Mesendoderm (in vitro differentiated cells): ENCODE measurements around the gene THG1L. TPM values are rescaled to one million over a fixed set of nuclear protein-coding genes. Genes with fewer than 3 reads are reported as not detected.
"Not testable (repeated sequence)": the region's sequence is repeated elsewhere in the genome, so short reads cannot be mapped to it uniquely, and the experiment has no call there.

ENCODE experiments used
- DNase-seq: peaks from one replicate; pipeline ENCODE4 v3.0.0; 2013
- H2AK5ac ChIP-seq: 2 replicates; pipeline ENCODE4 v1.6.1; 2013; ENCODE audit warnings: low read length, inconsistent platforms
- H2BK120ac ChIP-seq: 2 replicates; pipeline ENCODE4 v1.6.1; 2013; ENCODE audit warnings: low read depth, mild to moderate bottlenecking, low read length, moderate library complexity, mixed read lengths
- H2BK15ac ChIP-seq: replicated peaks from 2 replicates; pipeline ENCODE4 v1.6.1; 2013; ENCODE audit warnings: low read depth, mild to moderate bottlenecking, moderate library complexity
- H2BK5ac ChIP-seq: 2 replicates; pipeline ENCODE4 v1.6.1; 2013; ENCODE audit warnings: low read length, inconsistent platforms
- H3K18ac ChIP-seq: 2 replicates; pipeline ENCODE4 v1.6.1; 2013; ENCODE audit warnings: mild to moderate bottlenecking, low read length, mixed read lengths
- H3K23ac ChIP-seq: one replicate; pipeline ENCODE4 v1.6.1; 2013; ENCODE audit warnings: low read length
- H3K27ac ChIP-seq: 2 replicates; pipeline ENCODE4 v1.5.1; 2013; ENCODE audit warnings: low read depth, mild to moderate bottlenecking, inconsistent platforms, low read length, moderate library complexity
- H3K27me3 ChIP-seq: 2 replicates; pipeline ENCODE4 v1.6.1; 2013; ENCODE audit warnings: low read length, control low read depth, mild to moderate bottlenecking, inconsistent platforms; ENCODE audit not compliant: insufficient read depth, poor library complexity
- H3K36me3 ChIP-seq: 2 replicates; pipeline ENCODE4 v1.6.1; 2013; ENCODE audit warnings: low read length, inconsistent platforms; ENCODE audit not compliant: control insufficient read depth, insufficient read depth
- H3K4ac ChIP-seq: one replicate; pipeline ENCODE4 v1.6.1; 2013; ENCODE audit warnings: low read depth, mild to moderate bottlenecking, low read length, moderate library complexity
- H3K4me1 ChIP-seq: 2 replicates; pipeline ENCODE4 v1.6.1; 2013; ENCODE audit warnings: low read depth, low read length, inconsistent platforms; ENCODE audit not compliant: control insufficient read depth
- H3K4me2 ChIP-seq: 2 replicates; pipeline ENCODE4 v1.6.1; 2013; ENCODE audit warnings: low read length
- H3K4me3 ChIP-seq: 2 replicates; pipeline ENCODE4 v1.5.1; 2013; ENCODE audit warnings: mild to moderate bottlenecking, low read length
- H3K56ac ChIP-seq: one replicate; pipeline ENCODE4 v1.6.1; 2013; ENCODE audit warnings: low read length
- H3K79me1 ChIP-seq: 2 replicates; pipeline ENCODE4 v1.6.1; 2013; ENCODE audit warnings: low read length, inconsistent platforms
- H3K79me2 ChIP-seq: 2 replicates; pipeline ENCODE4 v1.6.1; 2013; ENCODE audit warnings: mild to moderate bottlenecking, low read length; ENCODE audit not compliant: control insufficient read depth, insufficient read depth
- H3K9ac ChIP-seq: 2 replicates; pipeline ENCODE4 v1.6.1; 2013; ENCODE audit warnings: low read length, inconsistent platforms
- H4K5ac ChIP-seq: one replicate; pipeline ENCODE4 v1.6.1; 2013; ENCODE audit warnings: low read length
- H4K8ac ChIP-seq: one replicate; pipeline ENCODE4 v1.6.1; 2013; ENCODE audit warnings: low read depth, mild to moderate bottlenecking, control low read depth, low read length, moderate library complexity
- WGBS: extraction: QIAGEN DNeasy Blood & Tissue Kit; methylation state at CpG from one replicate; pipeline ENCODE4 v1.1.7; 2013; ENCODE audit warnings: low lambda C conversion rate, missing lambda C conversion rate; ENCODE audit not compliant: insufficient coverage; ENCODE audit errors: extremely low coverage; 5-methylcytosine and 5-hydroxymethylcytosine counted together
- polyA plus RNA-seq, 2 experiments: library from polyadenylated mRNA; stranded (reverse); fragments of 200-250 nt; gene quantifications; one replicate each; pipeline ENCODE4 v1.2.3, GENCODE V29; 2013

THG1L gene
- polyA plus RNA-seq (2013, experiment 1 of 2), result 13.7 TPM
- polyA plus RNA-seq (2013, experiment 2 of 2), result 12.8 TPM

- Histone ChIP-seq H3K79me1 (peaks cover 2% of the 10 kb centered on the region), H2BK120ac (no peak within 1 kb of the TSS), H4K8ac (no peak within 1 kb of the TSS), H2AK5ac (no peak within 1 kb of the TSS), H3K4me1 (no peaks in the 10 kb centered on the region), H2BK15ac (no peak within 1 kb of the TSS), H3K27me3 (no peaks in the 10 kb centered on the region), H3K27ac (peak within 1 kb of the TSS; percentile 63), H4K5ac (no peak within 1 kb of the TSS), H3K36me3 (no peaks in the 10 kb centered on the region), H3K4ac (no peak within 1 kb of the TSS), H2BK5ac (peak within 1 kb of the TSS; percentile 90), H3K4me2 (peak within 1 kb of the TSS; percentile 64), H3K4me3 (peak within 1 kb of the TSS; percentile 93), H3K9ac (peak within 1 kb of the TSS; percentile 88), H3K18ac (no peak within 1 kb of the TSS), H3K56ac (peak within 1 kb of the TSS; percentile 99), H3K23ac (peak within 1 kb of the TSS; percentile 67), H3K79me2 (no peaks in the 10 kb centered on the region)
- DNase-seq, result peak; percentile 99
- WGBS, result no CpG with 5 or more reads among the region's 47 CpGs
Observed at GRCh38 chr5:157731272-157732129, at the start of gene THG1L. TSS of gene THG1L (plus strand) at chr5:157731420. CDS start at chr5:157731441, 21 bp downstream.

- no peaks in the 10 kb centered on the region for H3K79me2 ChIP-seq
- no CpG with 5 or more reads among the region's 3 CpGs for WGBS
- H3K27me3 ChIP-seq, result no peaks in the 10 kb centered on the region
- no peak overlapping the region for H3K18ac ChIP-seq
- no peak overlapping the region for H3K4ac ChIP-seq
- H2BK15ac ChIP-seq, result no peak overlapping the region
- no peak overlapping the region for H4K8ac ChIP-seq
- no peak overlapping the region for H3K4me2 ChIP-seq
- no peak overlapping the region for H3K23ac ChIP-seq
- DNase-seq, result no peak
- no peak overlapping the region for H4K5ac ChIP-seq
- H3K9ac ChIP-seq, result no peak overlapping the region
- no peak overlapping the region for H2BK120ac ChIP-seq
- no peak overlapping the region for H3K27ac ChIP-seq
- no peak overlapping the region for H2BK5ac ChIP-seq
- H2AK5ac ChIP-seq, result no peak overlapping the region
- H3K36me3 ChIP-seq, result no peaks in the 10 kb centered on the region
- no peak overlapping the region for H3K4me3 ChIP-seq
- H3K4me1 ChIP-seq, result no peaks in the 10 kb centered on the region
- no peaks in the 10 kb centered on the region for H3K79me1 ChIP-seq
- no peak overlapping the region for H3K56ac ChIP-seq
Observed at GRCh38 chr5:157682257-157682656, 49.0 kb upstream of the THG1L start.

DNA sequence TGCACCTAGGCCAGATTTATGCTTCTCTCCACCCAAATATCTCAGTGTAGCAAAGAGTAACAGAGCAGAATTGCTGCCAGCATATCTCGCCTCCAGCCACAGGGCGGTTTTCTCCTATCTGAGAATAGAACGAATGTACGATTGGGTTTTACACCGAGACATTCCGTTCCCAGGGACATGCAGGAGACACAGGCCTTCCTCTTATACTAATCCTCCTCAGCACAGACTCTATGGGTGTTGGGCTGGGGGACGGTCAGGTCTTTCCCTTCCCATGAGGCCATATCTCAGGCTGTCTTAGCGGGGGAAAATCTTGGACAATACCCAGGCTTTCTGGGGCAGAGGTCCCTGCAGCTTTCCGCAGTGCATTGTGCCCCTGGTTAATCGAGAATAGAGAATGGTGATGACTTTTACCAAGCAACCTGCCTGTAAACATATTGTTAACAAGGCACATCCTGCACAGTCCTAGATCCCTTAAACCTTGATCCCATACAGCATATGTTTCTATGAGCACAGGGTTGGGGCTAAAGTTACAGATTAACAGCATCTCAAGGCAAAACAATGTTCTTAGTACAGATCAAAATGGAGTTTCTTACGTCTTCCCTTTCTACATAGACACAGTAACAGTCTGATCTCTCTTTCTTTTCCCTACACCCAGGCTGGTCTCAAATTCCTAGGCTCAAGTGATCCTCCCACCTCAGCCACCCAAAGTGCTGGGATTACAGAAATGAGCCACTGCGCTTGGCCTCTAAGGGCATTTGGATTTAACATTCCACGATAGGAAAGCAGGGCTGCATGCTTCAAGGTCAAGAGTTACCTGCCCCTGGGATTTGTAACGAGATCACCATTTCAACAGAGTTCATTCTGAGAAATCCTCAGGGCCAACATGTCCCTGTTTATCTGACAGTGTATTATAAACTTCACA lies 44.7 kb upstream of the THG1L start:
- H3K79me1 ChIP-seq, H3K27ac ChIP-seq, H3K18ac ChIP-seq, H3K79me2 ChIP-seq, H2BK15ac ChIP-seq, H2AK5ac ChIP-seq, H3K36me3 ChIP-seq, H2BK5ac ChIP-seq, H3K27me3 ChIP-seq, H3K4me1 ChIP-seq, H4K8ac ChIP-seq, H2BK120ac ChIP-seq, H3K4me3 ChIP-seq, DNase-seq, H3K4me2 ChIP-seq, H3K4ac ChIP-seq, H3K23ac ChIP-seq, H4K5ac ChIP-seq, H3K9ac ChIP-seq, H3K56ac ChIP-seq: not testable (repeated sequence)
- no CpG with 5 or more reads among the region's 14 CpGs for WGBS

DNA sequence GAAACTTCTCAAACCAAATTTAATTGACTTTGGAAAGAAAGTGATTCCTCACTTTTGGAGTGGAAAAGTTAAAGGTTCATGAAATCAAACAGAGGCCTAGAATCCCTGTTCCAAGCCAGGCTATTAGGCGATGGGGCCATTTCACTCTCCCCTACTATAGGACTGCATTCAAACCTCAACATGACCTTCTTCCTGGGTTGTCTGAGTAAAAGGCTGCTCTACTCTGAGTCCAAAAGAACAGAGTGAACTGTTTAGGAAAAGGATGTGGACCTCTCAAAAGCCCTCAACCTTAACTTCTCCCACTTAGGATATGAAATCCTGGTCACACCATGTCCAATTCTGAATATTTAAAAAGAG lies 44.0 kb upstream of the THG1L start:
- no peaks in the 10 kb centered on the region for H3K79me1 ChIP-seq
- H3K18ac ChIP-seq, result no peak overlapping the region
- H4K8ac ChIP-seq, result no peak overlapping the region
- H2BK15ac ChIP-seq, result no peak overlapping the region
- WGBS, result no CpG with 5 or more reads among the region's 1 CpG
- no peaks in the 10 kb centered on the region for H3K36me3 ChIP-seq
- no peaks in the 10 kb centered on the region for H3K4me1 ChIP-seq
- no peaks in the 10 kb centered on the region for H3K79me2 ChIP-seq
- H3K27me3 ChIP-seq, result no peaks in the 10 kb centered on the region
- no peak overlapping the region for H3K23ac ChIP-seq
- DNase-seq, result no peak
- no peak overlapping the region for H3K4me2 ChIP-seq
- no peak overlapping the region for H3K4me3 ChIP-seq
- no peak overlapping the region for H3K4ac ChIP-seq
- H3K56ac ChIP-seq, result no peak overlapping the region
- H3K9ac ChIP-seq, result no peak overlapping the region
- H4K5ac ChIP-seq, result no peak overlapping the region
- no peak overlapping the region for H3K27ac ChIP-seq
- no peak overlapping the region for H2BK120ac ChIP-seq
- no peak overlapping the region for H2BK5ac ChIP-seq
- H2AK5ac ChIP-seq, result no peak overlapping the region

DNA sequence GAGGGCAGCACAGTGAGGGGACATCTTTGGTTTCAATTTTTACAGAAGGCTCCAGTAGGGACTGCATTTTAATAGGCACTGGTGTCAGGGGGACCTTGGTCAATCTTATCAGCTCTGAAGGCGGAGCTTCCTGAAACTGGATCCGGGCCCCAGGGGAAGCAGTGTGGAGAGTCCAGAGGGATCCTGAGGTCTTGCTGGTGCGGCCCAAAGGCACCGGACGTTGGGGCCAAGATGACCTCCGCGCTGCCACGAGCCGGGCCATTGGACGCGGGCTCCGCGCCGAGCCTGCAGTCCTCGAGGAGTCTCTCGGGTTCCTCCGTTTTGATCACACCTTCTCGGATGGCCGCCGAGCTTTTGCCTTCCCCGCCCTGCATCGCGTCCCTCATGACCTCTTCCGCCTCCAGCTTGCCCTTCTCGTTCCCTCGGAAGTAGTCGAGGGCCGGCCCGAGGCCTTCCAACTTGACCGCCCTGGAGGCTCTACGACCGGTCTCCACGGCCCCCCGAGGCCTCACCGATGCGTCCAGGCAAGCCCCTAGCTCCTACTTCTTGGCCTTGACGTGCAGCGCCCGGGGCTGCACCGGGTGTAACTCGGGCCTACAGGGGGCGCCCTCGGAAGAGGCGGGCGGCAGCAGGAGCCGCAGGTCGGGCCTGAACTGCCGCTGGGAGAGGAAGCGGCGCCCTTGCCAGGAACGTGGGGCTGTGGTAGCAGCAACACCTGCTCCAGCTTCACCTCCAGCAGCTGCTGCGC lies 41.1 kb upstream of the THG1L start:
- Histone ChIP-seq H3K23ac (no peak overlapping the region), H3K4me2 (no peak overlapping the region), H3K36me3 (no peaks in the 10 kb centered on the region), H2BK120ac (no peak overlapping the region), H3K9ac (no peak overlapping the region), H3K18ac (no peak overlapping the region), H4K5ac (no peak overlapping the region), H3K56ac (no peak overlapping the region), H3K4me3 (no peak overlapping the region), H3K27me3 (no peaks in the 10 kb centered on the region), H3K4me1 (no peaks in the 10 kb centered on the region), H2AK5ac (no peak overlapping the region), H4K8ac (no peak overlapping the region), H2BK15ac (no peak overlapping the region), H3K27ac (no peak overlapping the region), H3K4ac (no peak overlapping the region), H3K79me2 (no peaks in the 10 kb centered on the region), H3K79me1 (no peaks in the 10 kb centered on the region), H2BK5ac (no peak overlapping the region)
- DNase-seq, result no peak
- WGBS, result no CpG with 5 or more reads among the region's 52 CpGs
